Kidney tubule cell (primary cell): Measurements from ENCODE around the gene SIAE.
A peak's percentile ranks its signal among the peaks of the same experiment; 100 is the strongest.

ENCODE experiments used
- DNase-seq: peaks from one replicate; pipeline ENCODE4 v3.0.0-alpha.2; 2018; ENCODE audit warnings: low spot score

The SIAE gene, protein sequence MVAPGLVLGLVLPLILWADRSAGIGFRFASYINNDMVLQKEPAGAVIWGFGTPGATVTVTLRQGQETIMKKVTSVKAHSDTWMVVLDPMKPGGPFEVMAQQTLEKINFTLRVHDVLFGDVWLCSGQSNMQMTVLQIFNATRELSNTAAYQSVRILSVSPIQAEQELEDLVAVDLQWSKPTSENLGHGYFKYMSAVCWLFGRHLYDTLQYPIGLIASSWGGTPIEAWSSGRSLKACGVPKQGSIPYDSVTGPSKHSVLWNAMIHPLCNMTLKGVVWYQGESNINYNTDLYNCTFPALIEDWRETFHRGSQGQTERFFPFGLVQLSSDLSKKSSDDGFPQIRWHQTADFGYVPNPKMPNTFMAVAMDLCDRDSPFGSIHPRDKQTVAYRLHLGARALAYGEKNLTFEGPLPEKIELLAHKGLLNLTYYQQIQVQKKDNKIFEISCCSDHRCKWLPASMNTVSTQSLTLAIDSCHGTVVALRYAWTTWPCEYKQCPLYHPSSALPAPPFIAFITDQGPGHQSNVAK

DNA sequence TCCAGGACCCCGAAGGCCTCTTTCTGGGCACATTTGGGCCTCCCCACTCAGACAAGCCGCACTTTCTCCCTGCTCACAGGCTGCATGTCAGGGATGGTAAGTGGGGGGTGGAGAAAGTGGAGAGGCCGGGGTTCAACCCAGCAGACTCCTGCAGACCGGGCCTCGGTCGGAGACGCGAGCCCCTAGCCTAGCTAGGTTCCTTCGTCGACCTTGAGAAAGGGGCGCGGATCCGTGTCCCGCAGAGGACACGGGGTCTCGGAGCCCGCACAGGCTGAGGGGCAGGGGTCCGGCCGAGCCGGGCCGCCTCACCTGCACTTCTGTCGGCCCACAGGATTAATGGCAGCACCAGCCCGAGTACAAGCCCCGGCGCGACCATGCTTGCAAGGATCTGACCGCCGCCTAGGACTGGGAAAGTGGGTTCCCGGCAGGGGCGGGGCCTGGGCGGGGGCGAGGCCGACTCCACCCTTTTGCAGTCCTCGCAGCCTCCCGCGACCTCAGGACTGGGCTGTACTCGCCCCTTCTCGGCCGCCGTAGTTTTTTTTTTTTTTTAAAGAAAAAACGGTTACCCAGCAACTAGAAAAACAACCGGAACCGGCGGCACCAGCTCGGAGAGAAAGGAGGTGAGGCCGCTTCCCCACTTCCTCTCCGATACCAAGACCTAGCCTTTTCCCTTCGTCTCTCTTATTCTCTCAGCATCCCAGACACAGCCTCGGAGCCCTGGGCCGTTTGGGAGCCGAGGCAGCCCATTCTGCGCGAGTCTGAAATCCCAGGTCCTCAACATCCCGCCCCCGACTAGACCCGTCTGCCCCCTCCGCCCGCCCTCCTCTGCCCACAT lies at the start of gene SIAE, which contains the start of gene SPA17:
SIAE (minus strand) TSS at position 407 of the 835 bp plus-strand sequence; CDS start at position 376, 31 bp downstream.
SPA17 (plus strand) TSS at position 572 of the 835 bp plus-strand sequence. CDS start 1,361 bp downstream, outside the sequence.
- DNase-seq: peak; percentile 98

DNA sequence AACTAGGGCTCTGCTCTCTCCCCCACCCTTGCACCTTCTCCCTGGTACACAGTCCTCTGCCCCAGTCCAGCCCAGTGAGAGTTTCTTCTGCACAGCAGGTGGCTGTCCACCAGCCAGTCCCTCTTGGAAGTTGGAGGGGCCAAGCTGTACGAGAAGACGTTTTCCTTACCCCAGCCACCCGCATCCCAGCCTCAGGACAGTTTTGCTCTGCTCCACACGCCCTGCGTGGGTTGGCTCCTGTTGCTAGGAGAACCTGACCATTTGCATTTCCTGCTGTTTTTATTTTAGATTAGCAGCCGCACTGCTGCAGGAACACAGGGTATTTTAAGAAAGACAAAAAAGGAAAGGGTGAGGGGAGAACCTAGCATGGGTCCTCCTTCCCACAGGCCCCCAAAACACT lies 48.6 kb upstream of the SIAE start:
- DNase-seq: no peak

DNA sequence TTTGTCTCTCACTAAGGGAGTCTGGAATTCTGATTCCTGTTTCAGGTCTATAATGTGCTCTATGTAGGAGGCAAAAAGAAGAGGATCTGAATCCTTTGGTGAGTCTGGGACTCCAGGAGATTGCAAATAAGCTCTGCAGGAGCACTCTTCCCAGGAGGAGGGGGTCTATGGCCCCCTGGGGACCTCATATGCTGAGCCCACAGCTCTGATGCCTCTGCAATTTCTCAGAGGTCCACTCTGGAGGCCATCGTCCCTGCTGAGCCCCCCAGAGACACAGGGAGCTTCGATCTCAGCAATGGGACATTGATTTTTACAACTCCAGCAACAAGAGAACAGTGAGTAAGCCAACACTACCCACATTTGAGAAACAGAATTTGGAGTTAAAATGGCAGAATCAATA lies 46.0 kb upstream of the SIAE start:
- DNase-seq: no peak

DNA sequence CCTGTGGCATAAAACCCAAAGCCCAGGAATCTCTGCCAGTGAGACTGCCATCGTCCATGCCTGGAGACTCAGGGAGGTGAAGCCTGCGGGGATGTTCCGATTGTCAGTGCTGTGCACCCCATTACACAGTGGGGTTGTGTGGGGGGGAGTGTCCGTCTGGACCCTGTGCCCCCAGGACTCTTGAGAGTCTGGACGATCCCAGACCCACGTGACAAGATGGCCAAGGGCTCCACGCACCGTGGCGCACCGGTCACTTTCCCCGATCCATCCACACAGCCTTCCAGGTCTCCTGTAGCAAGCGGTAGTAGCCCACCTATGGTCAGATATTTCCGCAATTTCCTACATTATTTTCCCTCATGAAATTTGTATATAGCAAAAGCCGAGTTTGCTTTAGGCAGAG lies 45.3 kb upstream of the SIAE start:
- no peak for DNase-seq

DNA sequence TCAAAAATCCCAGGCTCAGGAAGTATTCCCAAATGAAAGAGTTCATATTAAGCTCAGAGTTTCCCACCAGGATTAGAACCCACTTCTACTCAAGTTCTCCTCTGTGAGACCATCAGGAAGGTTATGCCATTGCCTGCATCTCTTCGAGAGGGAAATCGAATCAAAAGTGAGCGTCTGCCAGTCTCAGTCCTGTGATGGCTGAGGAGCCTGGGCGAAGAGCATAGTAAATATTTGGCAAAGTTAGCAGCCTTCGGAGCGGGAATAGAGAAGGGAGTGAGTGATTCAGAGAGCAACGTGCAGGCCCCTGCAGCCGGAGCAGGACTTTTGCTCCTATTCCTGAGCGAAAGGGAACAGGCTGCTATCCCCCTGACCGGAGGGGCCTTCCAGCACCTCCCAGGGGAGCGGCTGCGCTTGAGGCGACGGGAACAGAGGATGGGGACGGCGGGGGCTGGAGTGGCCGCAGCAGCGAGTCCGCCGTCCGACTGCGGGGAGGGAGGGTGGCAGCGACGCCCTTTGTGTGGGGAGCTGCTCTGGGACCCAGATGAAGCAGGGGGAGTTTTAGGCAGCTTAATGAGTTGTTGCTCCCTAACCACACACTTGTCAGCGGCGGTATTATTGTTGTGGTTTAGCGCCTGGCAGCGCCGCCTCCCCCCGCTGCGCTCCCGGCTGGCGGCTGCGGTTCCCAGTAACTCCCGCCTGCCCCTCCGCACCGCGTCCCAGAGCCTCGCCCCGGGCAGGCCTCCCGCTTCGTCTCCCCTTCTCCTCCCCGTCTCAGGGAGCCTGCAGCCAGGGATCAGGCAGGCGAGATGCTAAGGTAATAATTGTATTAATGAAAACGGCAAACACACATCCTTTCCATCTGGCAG lies 44.5 kb upstream of the SIAE start:
- peak; percentile 48 for DNase-seq

DNA sequence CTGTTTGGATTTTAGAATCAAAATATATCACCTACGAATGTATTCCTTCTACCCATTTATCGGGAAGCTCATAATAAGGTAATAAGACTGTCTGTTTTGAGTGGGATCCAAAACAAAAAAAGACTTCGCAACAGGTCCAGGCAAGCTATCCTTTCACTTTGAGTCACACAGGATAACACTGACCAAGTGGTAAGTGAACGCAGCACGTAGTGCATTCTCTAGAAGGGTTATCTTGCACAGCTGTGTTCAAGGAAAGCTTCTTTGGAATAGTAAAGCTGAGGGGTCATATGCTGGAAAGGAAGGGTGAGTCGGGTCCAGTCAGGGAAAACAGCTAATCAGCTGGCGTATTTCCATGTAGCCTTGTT lies 43.9 kb upstream of the SIAE start:
- DNase-seq: peak; percentile 3

DNA sequence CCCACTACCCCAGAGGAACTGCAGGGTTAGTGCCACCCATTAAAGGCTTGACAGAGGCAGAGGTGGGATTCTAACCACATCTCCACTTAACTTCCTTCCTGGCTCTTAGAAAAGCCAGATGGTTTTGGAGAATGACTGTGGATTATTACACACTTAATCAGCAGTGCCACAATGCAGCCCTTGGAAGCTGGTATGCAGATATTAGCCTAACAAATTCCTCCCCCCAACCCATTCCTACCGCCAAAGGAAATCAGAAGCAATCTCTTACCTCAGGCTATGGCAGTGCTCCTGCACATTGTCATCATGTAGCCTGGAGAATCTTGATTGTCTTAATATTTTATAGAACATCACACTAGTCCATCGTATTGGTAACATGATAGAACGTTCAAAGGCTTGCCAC lies 43.1 kb upstream of the SIAE start:
- peak; percentile 27 for DNase-seq

DNA sequence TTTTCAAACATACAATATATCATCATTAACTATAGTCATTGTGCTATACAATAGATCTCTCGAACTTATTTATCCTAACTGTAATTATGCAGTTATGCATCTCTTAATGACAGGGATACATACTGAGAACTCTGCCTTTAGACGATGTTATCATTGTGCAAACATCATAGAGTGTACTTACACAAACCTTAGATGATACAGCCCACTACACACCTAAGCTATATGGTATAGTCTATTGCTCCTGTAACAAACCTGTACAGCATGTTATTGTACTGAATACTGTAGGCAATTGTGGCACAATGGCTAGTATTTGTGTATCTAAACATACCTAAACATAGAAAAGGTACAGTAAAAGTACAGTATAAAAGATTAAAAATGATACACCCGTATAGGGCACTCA lies 38.9 kb upstream of the SIAE start:
- DNase-seq: no peak

DNA sequence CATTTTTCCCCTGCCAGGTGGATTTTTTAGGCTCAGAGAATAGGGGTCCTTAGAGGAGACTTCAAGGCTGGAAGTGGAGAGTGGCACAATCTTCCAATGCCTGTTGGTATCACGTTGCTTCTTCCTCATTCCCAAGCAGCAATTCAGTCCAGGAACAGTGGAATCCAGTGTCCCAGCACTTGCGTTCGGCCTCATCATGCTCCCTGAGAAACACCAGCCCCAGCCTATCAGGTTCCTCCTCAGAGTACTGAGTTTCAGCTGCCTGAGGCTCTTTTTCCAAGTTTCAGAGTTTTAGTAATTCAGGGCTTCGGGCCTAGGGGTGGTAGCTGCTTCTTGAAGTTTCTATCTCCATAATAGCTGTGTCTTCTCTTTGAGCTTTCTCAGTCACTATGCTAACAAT lies 34.3 kb upstream of the SIAE start:
- DNase-seq: peak; percentile 26

DNA sequence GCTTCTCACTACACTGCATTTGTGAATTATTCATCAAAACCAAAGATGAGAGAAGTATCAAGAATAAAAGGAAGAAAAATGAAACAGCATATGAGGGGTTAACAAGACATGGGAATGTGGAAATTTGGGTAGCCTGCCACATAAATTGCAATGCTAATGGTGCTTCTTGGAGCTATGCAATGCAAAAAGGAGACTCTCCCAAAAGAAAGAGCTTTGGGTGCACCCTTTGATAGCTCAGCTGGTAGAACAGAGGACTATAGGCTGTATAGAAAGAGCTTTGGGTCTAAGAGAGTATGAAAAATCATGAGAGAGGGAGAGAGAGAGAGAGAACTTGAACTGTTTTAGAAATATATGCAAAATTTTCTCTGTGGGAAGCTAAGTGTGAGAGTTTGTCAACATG lies 26.5 kb upstream of the SIAE start:
- no peak for DNase-seq

DNA sequence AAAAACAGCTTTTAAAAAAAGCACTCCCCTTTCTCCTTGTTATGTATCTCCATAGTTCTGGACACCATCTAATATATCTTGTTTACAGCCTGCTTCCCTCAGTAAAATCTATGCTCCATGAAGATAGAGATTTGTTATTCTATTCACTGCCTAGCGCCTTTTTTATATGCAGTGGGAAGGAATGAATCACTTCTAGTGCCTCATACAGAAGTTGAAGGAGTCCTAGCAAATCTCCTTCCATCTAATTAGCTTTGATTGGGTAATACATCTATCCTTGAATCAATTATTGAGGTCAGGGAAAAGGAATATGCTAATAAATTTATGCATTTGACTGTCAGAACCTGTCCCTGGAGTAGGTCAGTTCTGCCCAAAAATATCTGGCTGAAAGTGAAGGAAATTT lies 26.0 kb upstream of the SIAE start:
- no peak for DNase-seq

DNA sequence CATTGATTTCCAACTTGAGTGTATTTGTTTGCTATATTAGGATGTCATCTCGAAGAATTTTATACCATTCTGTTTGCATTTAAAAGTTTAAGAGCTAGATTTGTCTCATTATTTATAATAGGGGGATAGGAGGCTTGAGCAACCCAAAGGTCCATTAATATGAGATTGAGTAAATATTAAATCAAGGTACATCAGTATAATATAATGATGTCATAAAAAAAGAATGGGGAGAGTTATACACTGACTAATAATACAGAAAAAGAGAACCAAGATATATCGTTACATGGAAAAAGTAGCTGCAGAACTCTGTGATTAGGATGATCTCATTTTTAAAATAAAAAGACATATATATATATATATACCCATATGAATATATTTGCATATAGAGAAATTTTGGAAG lies 19.6 kb upstream of the SIAE start:
- DNase-seq: no peak

DNA sequence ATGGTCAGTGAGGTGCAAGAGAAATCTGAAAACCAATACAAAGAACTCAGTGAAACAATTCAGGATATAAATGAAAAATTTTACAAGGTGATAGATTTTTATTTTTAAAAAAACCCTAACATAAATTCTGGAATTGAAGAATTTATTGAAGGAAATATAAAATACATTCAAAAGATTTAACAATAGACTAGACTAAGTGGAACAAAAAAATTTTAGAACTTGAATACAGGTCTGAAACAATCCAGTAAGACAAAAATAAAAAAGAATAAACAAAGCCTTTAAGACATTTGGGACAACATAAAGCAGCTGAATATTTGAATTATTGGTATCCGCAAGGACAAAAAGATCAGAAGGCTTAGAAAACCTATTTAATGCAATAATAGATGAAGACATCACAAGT lies 8.9 kb upstream of the SIAE start:
- no peak for DNase-seq

DNA sequence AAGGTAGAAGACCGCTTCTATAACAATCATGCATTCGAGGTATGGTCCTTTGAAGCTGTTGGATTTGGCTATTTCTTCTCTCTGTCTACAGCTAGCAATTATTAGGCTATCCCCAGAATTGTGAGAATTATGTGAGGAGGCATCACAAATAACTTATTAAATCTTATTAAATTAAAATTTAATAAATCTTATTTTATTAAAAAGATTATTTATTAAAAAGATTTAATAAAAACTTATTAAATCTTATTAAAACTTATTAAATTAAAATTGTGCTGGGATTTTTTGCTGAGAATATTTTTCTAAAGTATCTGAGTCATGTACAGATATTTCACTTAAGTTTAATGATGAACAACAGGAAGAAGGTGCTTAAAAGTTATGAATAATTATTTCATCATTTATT lies 7.9 kb upstream of the SIAE start:
- no peak for DNase-seq

DNA sequence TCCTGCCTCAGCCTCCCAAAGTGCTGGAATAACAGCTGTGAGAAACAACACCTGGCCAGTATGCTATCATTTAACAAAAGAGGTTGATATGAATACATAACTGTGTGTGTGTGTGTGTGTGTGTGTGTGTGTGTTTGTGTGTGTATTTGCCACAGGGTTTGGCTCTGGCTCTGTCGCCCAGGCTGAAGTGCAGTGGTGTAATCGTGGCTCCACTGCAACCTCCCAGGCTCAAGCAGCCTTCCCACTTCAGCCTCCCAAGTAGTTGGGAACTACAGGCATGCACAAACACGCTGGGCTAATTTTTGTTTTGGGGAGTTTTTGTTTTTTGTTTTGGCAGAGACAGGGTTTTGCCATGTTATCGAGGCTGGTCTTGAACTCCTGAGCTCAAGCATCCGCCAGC lies 4.9 kb upstream of the SIAE start:
- DNase-seq: no peak

DNA sequence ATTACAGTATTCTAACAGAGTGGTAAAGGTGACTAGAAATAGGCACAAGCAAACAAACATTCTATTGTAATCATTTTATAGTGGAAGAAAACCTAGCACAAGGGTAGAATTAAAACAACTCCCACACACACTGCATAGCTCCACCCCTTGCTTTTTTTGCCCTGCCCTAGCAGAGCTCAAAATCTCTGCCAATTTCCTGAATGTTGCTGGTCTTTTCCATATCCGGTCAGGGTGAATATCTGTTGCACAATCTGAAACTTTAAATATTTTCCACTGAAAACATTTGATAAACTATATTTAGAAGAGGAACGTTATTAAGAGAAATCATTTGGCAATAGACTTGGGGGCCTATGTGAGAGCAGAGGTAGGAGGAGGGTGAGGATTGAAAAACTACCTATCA lies 2.8 kb upstream of the SIAE start:
- DNase-seq: no peak

DNA sequence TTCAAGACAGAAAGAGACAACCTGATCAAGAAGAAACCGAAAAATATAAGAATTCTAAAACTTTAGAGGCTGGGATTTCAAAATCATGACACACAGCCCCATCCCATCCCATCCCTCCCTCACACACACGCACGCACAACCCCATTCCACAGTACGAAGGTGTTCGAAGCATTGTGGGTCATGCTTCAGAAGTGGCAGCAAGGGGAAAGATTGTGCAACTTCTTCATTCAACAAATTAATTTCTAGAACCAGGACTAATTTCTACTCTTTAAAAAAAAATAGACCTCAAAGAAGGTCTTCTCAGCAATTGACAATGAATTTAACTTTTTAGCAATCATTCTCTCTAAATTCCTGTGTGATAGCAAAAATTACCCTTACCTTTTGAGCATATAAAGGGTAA lies 1.0 kb upstream of the SIAE start:
- no peak for DNase-seq

DNA sequence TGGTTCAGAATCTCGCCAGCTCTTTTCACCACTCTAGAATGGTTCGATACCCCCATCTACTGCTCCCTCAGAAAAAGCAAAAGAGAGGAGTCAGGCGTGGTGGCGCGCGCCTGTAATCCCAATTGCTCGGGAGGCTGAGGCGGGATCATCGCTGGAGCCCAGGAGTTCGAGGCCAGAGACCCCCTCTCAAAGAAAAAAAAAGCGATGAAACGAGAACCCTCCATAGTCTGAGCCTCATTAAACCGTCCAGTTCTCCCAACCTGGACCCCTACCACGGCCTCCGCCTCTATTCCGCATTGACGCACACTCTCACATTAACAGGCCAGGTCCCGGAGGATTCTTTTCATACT lies 604 bp upstream of the SIAE start:
- peak; percentile 10 for DNase-seq

DNA sequence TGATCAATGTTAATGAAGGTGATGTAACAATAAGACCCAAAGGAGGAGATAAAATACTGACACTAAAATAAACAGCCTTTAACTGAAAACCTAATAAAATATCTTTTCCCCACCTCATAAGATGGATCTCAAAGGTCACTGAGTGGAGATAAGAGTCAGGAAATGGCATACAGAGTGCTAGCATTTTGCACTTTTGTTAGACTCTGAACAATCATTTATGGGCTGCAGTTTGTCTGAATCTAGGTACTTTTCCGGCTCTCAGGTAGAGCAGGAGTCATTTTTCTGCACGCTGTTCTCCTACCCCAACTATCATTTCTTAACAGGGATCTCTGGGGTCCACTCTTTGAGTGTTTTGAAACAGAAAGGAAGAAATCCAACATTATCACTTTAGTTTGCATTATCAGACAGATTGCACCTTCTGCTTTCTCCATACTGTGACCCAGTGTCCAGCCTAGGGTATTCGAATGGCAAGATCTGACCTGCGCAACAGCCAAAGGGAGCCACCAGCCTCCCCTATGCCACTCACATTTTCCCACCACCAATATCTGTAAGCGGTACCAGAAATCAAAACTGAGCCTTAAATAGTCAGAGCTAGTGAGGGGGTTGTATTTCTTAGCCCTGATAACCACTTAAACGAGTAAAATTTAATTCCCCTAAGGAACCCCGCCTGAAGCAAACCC lies 863 bp downstream of the SIAE start:
- peak; percentile 2 for DNase-seq

DNA sequence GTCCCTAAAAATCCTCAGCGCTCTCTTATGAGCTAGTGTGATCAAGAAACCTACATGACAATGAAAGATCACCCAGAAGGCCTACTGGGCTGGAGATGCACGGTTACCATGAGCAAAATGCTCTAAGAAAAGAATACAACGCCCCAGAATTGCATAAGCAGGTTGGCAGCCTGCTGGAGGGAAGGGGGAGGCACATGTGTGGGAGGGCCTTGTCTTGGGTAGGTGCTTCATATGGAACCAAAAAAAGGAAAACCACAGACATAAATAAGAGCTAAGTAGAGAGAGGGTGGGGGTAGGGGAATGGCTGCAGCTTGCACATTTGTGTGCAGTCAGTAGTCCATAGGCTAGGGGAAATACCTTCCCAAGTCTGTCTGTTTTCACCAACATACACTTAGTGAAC lies 2.8 kb downstream of the SIAE start:
- DNase-seq: no peak

DNA sequence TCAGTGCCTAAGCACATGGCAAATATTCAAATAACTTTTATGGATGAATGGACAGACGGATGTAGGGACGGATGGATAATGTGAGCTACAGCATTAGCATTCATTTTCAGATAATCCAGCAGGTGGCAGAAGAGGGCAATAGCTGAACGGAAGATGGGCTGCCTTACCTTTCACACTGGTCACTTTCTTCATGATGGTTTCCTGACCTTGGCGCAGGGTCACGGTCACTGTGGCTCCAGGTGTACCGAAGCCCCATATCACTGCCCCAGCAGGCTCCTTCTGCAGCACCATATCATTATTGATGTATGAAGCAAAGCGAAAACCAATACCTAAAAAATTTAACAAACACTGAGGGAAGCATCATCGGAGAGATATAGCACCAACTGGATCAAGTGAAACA lies 4.3 kb downstream of the SIAE start:
- peak; percentile 74 for DNase-seq

DNA sequence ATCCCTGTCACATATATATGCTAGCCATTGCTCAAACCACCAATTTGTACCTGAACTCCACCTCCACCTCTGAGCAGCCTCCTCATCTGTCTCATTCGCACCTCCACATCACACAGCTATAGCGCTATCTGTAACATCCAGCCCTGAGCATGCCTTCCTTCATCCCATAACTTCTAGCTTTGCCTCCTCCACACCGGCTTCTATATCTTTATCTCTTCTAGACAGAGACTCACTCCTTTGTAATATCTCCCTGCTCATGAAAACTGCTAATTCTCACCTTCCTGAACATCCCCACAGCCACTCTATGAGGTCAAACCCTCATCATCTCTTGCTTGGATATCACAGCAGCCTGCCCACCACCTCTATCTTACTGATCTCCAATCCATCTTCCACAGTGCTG lies 5.9 kb downstream of the SIAE start:
- no peak for DNase-seq
